NCI-H82 treated with DMSO at 0.1 percent for 48 hours (cell line): ENCODE data around the gene LY86.

Source experiments
- DNase-seq: peaks from one replicate; lab custom pipeline; 2025; ENCODE audit not compliant: unreplicated experiment; lab: John Stamatoyannopoulos, UW

LY86 gene

DNA sequence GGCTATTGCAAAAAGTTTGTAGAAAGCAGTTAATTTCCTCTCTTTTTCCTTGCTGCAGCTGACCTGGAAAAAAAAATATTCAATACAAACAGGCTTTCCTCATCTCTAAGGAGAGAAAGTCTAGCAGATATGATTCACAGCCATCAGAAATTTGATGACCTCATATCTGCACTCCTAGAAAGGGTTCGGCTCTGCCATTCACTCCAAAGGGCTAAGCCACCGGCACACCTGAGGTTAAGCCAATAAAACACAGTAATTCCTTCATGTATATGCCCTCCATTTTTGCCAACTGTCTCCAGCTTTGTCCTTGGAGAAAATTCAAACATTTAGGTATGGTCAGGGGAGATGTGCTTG lies 18.7 kb upstream of the LY86 start:
- no peak for DNase-seq

DNA sequence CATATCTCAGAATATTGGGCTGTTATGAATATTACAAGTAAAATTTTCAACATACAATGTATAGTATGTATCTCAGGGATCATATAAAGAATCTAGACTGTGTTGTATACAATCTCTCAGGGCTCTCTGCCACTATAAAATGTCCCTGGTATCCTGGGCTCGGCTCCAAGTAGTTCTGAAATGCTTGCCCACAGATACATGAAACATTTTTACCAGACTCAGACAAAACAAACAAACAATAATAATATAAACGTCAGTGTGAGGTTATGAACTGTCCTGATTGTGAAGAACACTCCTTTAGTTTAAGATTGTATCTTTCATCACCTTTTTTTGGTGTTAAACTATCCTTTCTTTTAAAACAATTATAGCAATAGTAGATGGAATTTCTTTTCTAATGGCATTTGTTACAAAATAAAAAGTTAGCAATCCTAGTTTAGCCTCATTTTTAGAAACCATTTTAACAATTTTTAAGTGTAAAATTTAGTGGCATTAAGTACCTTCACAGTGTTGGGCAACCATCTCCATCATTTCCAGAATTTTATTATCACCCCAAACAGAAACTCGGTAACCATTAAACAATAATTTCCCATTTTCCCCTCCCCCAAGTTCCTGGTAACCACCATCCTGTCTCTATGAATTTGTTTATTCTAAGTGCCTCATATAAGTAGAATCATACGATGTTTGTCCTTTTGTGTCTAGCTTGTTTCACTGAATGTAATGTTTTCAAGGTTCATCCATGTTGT lies 17.4 kb upstream of the LY86 start:
- DNase-seq, result no peak

DNA sequence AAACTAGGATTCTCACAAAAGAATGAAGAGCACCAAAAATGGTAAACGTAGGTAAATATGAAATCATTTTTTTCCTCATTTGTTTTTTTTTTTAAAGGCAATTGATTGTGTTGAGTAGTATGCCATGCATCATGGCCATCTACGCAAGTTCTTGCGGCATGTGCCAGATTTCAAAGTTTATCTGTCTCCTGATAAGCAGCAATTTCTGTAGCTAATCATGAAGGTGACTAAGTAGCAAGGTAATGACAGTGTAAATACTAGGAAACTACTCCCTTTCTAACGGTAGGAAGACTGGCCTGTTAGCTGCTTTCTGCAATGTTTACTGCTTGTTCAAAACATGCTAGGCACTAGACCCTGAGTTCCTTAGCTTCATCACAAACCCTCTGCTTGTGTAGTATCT lies 13.4 kb upstream of the LY86 start:
- no peak for DNase-seq

DNA sequence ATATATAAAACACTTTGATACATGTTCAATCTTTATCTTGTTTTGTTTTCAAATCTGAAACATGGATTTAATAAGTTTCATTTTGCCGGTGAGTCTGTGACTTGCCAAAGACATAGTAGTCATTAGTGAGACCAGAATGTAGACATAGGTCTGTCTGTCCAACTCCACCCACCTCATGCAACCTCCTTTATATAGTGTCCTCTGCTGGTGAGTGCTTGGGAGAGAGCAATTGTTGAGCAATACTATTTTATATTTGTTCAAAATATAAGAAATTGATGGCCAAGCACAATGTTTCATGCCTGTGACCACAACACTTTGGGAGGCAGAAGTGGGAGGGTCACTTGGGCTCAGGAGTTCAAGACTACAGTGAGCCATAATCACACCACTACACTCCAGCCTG lies 10.8 kb upstream of the LY86 start:
- no peak for DNase-seq

DNA sequence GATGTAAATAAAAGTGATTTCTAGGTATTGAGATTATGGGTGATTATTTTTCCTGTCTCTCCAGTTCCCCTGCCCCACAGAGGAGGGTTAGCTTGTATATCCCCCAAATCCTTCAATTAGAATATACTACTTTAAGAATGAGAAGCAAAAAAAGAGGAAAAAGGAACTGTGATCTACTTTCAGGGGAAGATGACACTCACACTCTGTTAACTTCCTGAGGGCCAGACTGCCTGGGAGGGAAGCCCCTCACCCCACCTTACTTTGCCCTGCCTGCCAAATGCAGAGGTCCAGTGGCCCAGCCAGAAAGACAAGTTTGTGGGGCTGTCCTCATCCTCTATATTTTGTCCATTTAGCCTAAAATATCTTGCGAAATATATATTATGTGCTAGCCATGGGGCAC lies 9.2 kb upstream of the LY86 start:
- no peak for DNase-seq

DNA sequence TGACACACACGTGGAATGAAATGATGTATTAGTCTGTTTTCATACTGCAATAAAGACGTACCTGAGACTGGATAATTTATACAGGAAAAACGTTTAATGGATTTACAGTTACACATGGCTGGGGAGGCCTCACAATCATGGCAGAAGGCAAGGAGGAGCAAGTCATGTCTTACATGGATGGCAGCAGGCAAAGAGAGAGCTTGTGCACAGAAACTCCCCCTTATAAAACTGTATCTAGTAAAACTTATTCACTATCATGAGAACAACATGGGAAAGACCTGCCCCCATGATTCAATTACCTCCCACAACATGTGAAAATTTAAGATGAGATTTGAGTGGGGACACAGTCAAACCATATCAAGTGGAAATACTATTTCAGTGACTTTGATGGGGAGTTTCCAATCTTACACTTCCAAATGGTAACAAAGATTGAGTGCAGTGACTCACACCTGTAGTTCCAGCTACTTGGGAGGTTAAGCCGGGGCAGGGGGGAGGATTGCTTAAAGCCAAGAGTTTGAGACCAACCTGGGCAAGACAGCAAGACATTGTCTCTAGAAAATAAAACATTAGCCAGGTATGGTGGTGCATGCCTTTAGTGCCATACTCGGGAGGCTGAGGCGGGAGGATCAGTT lies 8.2 kb upstream of the LY86 start:
- DNase-seq, result no peak

DNA sequence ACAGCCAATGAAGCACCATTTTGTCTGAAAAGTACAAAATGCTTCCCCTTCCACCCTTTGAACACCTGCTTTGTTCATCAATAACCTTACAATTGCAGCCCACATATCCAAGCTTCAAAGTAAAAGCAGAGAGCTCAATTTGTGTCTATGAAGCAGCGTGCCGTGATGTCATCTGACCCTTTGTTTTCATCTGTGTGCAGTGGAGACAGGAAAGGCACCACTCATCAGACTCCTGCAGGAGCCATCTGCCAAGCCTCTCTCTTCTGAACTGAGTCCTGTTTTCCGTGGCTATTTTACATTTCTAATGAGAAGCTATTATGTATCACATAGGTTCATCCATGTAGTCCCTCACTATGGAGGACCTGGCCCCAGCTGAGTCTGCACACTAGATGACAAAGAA lies 7.5 kb upstream of the LY86 start:
- DNase-seq, result no peak

DNA sequence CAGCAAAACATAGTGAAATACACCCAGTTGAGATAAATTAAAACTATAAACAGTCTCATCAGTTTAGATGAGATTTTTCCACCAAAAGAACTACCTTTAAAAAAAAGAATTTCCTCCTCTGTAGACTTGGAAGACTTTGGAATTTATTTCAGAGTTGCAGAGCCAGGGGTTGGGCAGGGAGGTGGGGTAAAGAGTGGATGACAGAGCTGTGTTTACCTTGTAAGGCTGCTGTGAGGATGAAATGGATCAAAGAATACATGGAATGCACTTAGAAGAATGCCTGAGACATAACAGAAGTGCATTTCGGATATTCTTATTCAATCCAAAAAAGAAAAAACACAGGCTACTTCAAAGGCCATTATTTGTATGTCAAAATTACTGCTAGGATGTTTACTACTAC lies 6.4 kb upstream of the LY86 start:
- DNase-seq, result no peak

DNA sequence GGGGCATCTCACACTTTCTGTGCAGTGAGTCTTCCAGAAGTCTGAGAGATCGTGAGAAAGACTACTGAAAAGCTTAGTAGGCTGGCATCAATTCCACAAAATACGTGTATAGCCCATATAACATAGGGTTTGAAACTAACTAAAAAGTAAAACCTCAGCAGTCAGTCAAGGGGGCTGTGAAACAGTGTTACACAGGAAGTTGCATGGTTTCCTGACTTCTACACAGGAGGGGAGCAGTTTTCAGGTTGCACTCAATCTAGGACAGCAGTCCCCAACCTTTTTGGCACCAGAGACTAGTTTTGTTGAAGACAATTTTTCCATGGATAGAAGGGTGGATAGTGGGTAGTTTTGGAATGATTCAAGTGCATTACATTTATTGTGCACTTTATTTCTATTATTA lies 4.7 kb upstream of the LY86 start:
- DNase-seq, result no peak

DNA sequence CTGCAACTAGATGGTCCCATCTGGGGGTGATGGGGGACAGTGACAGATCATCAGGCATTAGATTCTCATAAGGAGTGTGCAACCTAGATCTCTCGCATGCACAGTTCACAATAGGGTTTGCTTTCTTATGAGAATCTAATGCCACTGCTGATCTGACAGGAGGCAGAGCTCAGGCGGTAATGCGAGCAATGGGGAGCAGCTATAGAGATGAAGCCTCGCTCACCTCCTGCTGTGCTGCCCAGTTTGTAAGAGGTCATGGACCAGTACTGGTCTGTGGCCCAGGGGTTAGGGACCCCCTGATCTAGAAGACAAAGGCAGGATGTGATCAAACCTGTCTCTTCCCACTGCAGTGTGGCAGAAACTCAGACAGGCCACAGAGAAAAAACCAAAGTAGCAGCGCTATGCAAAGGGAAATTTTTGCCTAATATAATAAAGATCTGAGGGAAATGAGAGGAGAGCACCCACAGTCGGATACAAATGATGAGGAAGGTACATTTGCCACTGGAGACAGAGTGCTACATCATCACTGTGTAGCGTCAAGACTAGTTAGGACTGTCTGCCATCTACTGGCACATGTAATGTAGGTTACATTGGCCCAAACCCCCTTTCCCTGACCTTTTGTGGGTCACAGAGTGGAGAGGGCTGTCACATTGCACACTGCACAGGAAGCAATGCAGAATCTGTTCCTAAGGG lies 4.1 kb upstream of the LY86 start:
- DNase-seq, result no peak

DNA sequence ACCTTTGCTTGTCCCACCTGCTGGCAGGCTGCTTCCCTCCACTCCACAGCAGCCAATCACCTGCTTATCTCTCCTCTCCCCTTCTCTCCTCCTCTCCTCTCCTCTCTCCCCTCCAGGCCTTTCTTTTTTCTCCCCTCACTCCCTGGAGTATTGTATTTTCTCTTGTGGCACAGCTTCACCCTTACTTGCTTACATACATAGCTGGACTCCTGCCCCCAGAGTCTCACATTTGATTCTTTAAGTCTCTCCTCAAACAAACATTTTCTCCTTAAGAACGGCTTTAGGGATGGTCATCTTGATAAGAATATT lies 3.6 kb upstream of the LY86 start:
- no peak for DNase-seq

DNA sequence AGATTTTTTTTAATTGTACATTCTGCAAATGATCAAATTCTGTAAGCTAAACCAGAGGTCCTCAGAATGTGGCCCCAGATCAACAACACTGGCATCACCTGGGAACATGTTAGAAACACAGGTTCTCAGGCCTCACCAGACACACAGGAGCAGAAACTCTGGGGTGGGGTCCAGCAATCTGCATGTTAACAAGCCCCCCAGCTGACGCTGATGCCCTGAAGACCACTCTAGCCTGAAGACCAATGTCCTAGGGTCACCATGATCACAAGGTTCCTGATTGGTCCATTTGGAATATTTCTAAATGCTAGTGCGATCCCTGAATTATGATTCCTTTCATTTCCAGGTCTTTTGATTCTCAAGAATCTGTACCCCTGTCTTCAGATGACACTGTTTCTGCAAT lies 2.4 kb upstream of the LY86 start:
- no peak for DNase-seq

DNA sequence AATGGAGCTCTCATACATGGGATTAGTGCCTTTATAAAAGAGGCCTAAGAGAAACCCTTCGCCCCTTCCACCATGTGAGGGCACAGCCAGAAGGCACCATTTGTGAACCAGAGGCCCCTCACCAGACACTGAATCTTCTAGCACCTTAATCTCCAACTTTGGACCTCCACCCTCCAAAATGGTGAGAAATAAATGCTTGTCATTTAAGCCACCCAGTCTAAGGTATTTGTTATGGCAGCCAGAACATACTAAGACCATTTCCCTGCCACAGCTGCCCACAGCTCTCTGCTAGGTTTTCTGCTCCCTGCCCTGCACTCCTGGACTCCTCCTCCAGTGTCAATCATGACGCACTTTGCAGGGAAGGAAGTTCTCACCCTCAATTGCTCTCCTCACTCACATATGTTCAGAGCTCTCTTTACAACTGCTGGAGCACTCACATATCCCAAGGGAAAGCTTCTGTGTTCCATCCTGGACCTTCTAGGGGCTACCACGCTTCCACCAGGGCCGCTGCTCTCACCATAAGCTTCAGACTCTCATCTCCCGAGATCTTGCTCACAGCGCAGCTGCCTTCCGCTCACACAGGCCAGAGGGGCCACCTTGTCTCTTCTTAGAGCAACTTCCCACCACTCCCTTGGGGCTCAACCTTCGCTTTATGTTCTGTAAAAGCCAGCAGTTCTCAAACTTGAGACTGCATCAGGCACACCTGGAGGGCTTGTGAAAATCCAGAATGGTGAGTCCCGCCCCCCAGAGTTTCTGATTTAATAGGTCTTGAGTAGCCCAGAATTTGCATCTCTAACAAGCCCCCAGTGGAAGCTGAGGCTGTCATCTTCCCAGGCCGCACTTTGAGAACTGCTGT lies 1.6 kb upstream of the LY86 start:
- DNase-seq, result no peak

DNA sequence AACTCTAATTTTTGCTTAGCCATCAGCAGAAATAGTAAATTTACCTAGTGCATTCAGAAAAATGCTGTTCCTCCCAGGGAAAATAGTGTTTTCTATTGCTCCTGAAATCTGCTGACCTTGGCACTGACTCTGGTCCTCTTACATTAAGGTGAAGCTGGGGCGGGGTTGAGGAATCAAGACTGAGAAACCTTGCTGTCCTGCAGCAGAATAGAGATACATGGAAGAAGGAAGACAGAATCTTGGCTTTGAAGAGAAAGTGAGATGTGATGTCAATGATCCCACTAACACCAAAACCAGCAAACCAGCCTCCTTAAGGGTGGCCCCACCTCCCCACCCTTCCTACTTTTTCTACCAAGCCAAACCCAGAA lies 840 bp upstream of the LY86 start:
- DNase-seq, result no peak

DNA sequence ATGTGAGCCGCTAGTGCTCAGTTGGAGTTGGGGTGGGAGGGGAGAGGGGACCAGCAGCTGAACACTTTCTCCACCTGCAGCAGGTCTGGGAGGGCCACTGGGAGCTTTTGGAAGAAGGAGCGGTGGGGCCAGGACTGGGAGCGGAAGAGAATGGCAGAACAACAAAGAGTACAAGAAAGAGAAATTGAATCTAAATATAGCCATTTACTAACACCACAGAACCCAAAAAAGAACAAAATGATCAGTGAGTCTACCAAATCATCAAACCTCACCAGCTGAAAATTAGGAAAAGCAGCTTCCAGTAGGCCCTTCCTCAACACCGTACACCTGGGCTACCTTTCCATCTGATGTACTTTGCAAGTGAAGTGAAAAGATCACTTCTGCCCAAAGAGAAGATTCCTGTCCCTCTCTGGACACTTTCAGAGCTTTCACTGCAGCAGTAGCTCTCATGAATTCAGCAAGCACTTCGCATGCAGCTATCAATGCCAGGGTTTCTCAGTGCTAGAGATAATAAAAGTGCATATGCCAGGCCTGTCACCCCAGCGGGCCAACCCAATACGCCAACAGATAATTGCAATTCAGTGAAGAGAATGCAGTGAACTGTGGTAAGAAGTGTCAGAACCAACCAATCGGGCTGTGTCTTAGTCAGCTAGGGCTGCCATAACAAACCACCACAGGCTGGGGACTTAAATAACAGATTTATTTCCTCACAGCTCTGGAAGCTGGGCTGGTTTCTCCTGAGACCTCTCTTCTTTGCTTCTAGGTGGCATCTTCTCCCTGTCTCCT lies 597 bp downstream of the LY86 start:
- no peak for DNase-seq

DNA sequence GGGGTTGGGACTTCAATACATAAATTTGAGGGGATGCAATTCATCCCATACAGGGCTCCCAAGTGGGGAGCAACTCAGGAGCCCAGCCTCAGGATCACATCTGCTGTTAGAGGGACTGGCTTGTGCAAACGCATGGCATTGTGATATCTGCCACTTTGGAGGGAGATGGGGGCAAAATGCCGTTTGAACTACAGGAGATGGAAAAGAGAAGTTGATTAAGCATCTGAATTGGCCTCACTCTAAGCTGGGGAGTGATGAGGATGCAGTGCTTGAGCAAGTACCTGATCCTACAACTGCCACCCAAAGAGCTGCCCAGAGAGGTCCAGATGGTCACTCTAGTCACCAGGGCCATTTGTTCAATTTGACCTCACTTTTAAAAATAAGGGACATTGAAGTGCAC lies 2.0 kb downstream of the LY86 start:
- DNase-seq, result no peak

DNA sequence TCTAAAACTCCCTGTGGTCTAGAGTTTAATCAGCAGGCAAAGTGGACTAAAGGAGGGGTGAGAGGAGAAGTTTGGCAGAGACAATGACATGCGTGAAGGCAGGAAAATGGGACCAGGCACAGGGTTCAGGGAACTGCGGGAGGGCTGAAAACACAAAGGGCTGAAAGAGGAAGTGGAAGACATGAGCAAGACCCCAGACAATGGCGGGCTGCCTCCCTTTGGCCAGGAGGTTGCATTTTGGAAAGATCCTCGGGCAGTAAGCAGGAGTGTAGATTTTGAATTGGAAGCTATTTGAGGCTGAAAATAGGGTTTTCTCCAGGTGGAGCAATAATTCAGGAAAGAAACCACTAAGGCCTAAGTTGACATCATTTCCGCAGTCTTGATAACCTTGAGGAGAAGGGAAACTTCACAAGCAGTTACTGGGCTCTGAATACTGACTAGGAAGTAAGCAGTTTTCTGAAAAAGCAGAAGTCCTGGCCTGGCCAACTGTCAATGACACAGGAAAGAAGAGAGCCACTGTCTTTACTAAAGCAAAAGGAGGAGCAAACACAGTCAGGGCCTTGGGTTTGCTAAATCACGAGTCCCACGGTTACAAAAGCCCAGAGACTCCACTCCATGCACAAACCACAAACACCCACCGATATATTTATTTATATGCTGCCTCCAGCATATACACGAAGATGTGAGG lies 3.4 kb downstream of the LY86 start:
- no peak for DNase-seq

DNA sequence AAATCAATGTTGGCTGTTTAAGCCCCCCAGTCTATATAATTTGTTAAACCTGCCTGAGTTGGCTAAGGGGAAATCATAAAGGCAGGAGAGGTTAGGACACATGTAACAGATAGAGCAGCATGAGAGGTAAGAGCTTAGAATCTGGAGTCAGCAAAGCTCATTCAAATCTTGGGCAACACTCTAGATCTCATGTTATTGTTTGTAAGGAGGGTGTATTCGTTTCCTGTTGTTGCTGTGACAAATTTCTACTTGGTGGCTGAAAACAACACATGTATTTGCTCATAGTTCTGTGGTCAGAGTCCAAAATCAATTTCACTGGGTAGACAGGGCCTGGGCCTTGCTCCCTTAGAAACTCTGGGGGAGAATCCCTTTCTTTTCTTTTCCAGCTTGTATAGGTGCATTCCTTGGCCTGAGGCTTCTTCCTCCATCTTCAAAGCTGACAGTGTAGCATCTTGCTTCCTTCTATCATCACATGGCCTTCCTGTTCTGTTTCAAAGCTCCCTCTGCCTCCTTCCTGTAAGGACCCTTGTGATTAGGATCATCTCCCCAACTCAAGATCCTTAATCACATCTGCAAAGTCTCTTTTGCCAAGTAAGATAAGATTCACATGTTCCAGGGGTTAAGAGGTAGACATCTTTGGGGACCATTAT lies 4.4 kb downstream of the LY86 start:
- DNase-seq, result no peak

DNA sequence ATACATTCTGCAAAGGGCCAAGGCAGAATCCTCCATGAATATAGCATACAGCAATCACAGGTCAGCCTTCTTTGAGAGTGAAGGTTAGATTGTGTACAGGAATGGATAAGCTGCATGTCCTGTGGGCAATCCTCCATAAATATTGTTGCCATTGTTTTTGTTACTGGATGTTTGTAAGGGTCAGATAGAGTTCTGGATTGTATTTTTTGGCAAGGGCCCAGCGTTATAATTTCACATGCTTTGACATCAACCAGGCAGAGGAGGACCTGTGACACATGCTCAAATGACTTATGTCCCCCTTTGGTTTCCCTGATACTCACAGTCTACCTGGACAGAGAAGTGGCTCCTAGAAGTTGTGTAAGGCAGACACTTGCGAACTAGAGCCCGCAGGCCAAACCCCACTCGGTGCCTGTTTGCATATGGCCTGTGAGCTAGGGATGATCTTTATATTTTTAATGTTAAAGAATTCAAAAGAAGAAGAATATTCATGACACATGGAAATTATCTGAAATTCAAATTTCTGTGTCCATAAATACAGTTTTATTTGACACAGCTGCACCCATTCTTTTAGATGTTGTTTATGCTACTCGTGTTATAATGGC lies 5.4 kb downstream of the LY86 start:
- DNase-seq, result no peak

DNA sequence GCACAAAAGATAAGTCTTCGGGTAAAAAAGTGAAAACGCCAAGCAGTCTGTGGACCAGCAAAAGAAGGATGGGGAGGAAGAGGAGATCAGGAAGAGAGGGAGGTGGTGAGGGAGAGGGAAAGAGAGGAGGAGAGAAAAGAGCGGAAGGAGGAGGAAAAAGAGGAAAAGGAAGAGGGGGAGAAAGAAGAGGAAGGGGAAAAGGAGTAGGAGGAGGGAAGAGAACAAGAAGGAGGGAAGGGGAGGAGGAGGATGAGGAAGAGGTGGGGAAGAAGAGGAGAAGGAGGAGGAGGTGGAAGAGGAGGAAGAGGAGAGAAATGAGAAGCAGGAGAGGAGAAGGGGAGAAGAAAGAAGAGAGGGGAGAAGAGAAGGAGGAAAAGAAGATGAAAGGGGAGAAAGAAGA lies 6.5 kb downstream of the LY86 start:
- no peak for DNase-seq
